HL-60/S4 (cell line): ENCODE results near the gene SLAMF6.

Source experiments
- in situ Hi-C: fragments of 300-500 bp; cut with MboI; formaldehyde crosslinking; loops from 2 replicates; pipeline ENCODE4 v1.14.3; 2022; ENCODE audit warnings: low sequenced_read_pairs

The SLAMF6 gene

GRCh38 chr1:160438317-160438918, 84.6 kb downstream of the SLAMF6 start:
- in situ Hi-C loops: no loop called here

DNA sequence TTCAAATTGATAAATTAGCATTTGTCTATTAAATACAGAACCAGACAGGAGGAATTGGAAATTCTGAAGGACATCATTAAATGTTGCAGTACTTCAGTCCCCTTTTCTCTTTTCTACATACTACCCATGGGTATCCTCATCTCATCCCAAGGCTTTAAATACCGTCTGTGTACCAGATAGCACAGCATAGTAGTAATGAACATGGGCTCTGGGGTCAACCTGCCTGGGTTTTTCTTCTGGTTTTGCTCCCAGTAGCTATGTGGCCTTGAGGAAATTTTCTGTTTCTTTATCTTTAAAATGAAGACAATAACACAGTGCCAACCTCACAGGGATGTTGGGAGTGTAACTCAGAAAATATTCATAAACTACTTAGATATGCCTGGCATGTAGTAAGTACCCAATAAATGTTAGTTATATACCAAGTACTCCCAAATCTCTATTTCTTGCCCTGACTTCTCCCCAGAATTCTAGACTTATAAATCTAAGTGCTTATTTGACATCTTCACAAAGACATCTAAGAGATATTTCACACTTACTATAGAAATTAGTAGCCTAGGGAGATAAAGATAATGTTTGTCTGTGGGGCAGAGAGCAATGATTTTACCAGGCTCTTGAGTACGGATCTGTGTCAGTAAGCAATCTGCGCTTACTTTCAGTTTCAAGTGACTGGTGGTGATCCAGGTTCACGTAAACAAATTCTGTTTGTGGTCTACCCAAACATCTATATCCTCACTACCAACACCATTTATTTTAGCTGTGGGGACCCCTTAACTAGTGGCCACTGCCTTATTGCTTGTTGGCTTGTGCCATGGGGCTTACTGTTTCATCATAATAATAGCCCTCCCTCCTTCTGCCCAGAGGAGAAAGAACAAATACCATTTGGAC, 85.4 kb downstream of the SLAMF6 start:
- in situ Hi-C loops: no loop called here

- in situ Hi-C loops: no loop called here
Measured at GRCh38 chr1:160436966-160437365, 86.1 kb downstream of the SLAMF6 start.
